ENCODE results near the gene USP13. TPM values are rescaled to one million over a fixed set of nuclear protein-coding genes. Genes with fewer than 3 reads are reported as not detected.

The USP13 gene
- total RNA-seq, 2 experiments from 2014 or later, result 25.8 to 49.7 TPM

DNA sequence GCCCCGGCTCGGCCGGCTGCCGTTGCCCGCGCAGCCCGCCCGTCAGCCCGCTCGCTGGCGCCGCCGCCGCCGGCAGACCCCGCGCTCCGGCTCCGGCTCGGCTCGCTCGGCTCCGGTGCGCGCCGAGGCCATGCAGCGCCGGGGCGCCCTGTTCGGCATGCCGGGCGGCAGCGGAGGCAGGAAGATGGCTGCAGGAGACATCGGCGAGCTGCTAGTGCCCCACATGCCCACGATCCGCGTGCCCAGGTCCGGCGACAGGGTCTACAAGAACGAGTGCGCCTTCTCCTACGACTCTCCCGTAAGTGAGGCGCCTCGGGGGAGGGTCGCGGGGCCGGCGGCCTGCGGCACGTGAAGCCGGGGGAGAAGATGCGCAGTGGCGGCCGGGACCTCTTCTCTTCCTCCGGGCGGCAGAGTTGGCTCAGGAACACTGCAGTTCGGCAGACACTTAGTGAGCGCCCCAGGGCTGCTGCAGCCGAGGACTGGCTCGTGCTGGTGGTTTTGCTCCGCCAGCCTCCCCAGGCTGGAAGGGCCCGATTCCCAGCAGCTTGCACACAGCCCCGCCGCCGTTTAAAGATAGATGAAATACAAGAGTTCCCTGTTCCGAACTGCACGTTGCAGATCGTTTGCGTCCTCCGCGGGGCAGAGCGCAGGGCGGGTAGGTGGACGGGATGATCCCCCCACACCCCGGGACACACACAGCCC is 407 bp downstream of the USP13 start:
- peaks cover 32% of the 10 kb centered on the region for H3K4me1 ChIP-seq (ENCODE audit: insufficient read depth, low read length, poor library complexity, severe bottlenecking)
- H2AFZ ChIP-seq (ENCODE audit: low read length), result peak overlapping the region; percentile 33; the same call in 1 of the 2 replicates
- H3K4me3 ChIP-seq (ENCODE audit: low read depth, low read length, poor library complexity, severe bottlenecking), result peak overlapping the region; percentile 96
- peaks cover 48% of the 10 kb centered on the region for H3K79me2 ChIP-seq (ENCODE audit: insufficient read depth, low read depth, low read length)
- H3K27ac ChIP-seq (ENCODE audit: low read depth, low read length, poor library complexity, severe bottlenecking), result peak overlapping the region; percentile 81
- BruUV-seq (replicated peaks), result no TSS peak
- intact Hi-C loops (cut with micrococcal nuclease; ENCODE audit: unreplicated experiment), result loop anchor here (2.0 to 5.0 kb wide), 7 partner anchors 48 to 949 kb away; partner anchors contain the start of genes ACTL6A, MFN1, MRPL47 and NDUFB5
- ChIA-PET CTCF (ENCODE audit: unreplicated experiment) (interaction anchor here (0.7 kb wide), 1 partner anchor 14 kb away, joined by 3 read pairs; no protein-coding TSS in a partner anchor), POLR2A (interaction anchor here (0.7 to 1.3 kb wide), 4 partner anchors 38 to 579 kb away, joined by 3 to 4 read pairs (median 4); no protein-coding TSS in a partner anchor)
- H3K9me3 ChIP-seq (ENCODE audit: low read length), result no peaks in the 10 kb centered on the region; the same call in 1 of the 2 replicates
- TF ChIP-seq CTCF (conservative IDR thresholded peaks at IDR 0.05; ENCODE audit: low read length) (peak; percentile 25; the same call in 1 of the 2 replicates), EZH2phosphoT487 (IDR thresholded peaks at IDR 0.05; ENCODE audit: borderline replicate concordance, low read depth, low read length) (no peak)
- H3K4me2 ChIP-seq (ENCODE audit: low read length), result peak overlapping the region; percentile 97
- H3K9me2 ChIP-seq (ENCODE audit: insufficient read depth, low read length), result no peaks in the 10 kb centered on the region
- peaks cover 34% of the 10 kb centered on the region for H3K36me3 ChIP-seq (ENCODE audit: insufficient read depth, low read length)
- peak; percentile 84 for DNase-seq (ENCODE audit: low spot score)
- peaks cover 26% of the 10 kb centered on the region for H4K20me1 ChIP-seq (ENCODE audit: insufficient read depth, low read length)

GRCh38 chr3:179655236-179655635 is 2.4 kb downstream of the USP13 start:
- intact Hi-C loops (cut with micrococcal nuclease; ENCODE audit: unreplicated experiment), result no loop called here
- peak overlapping the region; percentile 97 for H3K4me2 ChIP-seq (ENCODE audit: low read length)

More at GRCh38 chr3:179655236-179655635, 2.4 kb downstream of the USP13 start:
- TF ChIP-seq EZH2phosphoT487 (IDR thresholded peaks at IDR 0.05; ENCODE audit: borderline replicate concordance, low read depth, low read length), result no peak
- no peak for TF ChIP-seq CTCF (conservative IDR thresholded peaks at IDR 0.05; ENCODE audit: low read length)
- Histone ChIP-seq H3K9me2 (ENCODE audit: insufficient read depth, low read length) (no peaks in the 10 kb centered on the region), H3K4me1 (ENCODE audit: insufficient read depth, low read length, poor library complexity, severe bottlenecking) (peaks cover 36% of the 10 kb centered on the region), H3K9me3 (ENCODE audit: low read length) (no peaks in the 10 kb centered on the region; the same call in 1 of the 2 replicates), H4K20me1 (ENCODE audit: insufficient read depth, low read length) (peaks cover 40% of the 10 kb centered on the region), H3K27ac (ENCODE audit: low read depth, low read length, poor library complexity, severe bottlenecking) (no peak overlapping the region), H3K36me3 (ENCODE audit: insufficient read depth, low read length) (peaks cover 48% of the 10 kb centered on the region), H3K4me3 (ENCODE audit: low read depth, low read length, poor library complexity, severe bottlenecking) (peak overlapping the region; percentile 96), H3K79me2 (ENCODE audit: insufficient read depth, low read depth, low read length) (peaks cover 68% of the 10 kb centered on the region), H2AFZ (ENCODE audit: low read length) (no peak overlapping the region)
- no TSS peak for BruUV-seq (replicated peaks)
- ChIA-PET POLR2A (interaction anchor here (1.2 kb wide), 2 partner anchors 45 to 47 kb away, joined by 3 read pairs; no protein-coding TSS in a partner anchor), CTCF (ENCODE audit: unreplicated experiment) (no interaction called here)
- DNase-seq (ENCODE audit: low spot score), result no peak

All from OCI-LY7 (cell line).